ENCODE measurements around the gene METTL21C. TPM values are rescaled to one million over a fixed set of nuclear protein-coding genes. Genes with fewer than 3 reads are reported as not detected.

Gene METTL21C
- total RNA-seq, 1 experiment from 2014 or later, result not detected

GRCh38 chr13:102645701-102646100 lies 49.1 kb downstream of the METTL21C start:
- Histone ChIP-seq H3K9me3 (ENCODE audit: insufficient read depth, low read depth) (no peaks in the 10 kb centered on the region), H4K20me1 (ENCODE audit: insufficient read depth) (no peaks in the 10 kb centered on the region), H3K9me2 (ENCODE audit: insufficient read depth) (no peaks in the 10 kb centered on the region), H3K4me1 (replicated peaks; ENCODE audit: insufficient read depth) (peaks cover 2% of the 10 kb centered on the region; the same call in 1 of the 2 replicates), H3K27me3 (ENCODE audit: insufficient read depth, low read depth) (no peaks in the 10 kb centered on the region), H3K27ac (no peak overlapping the region), H3K4me2 (no peak overlapping the region), H3K4me3 (no peak overlapping the region), H3F3A (ENCODE audit: insufficient read depth, low read depth) (peaks cover 3% of the 10 kb centered on the region; the same call in 1 of the 2 replicates), H3K36me3 (ENCODE audit: low read depth) (peaks cover 37% of the 10 kb centered on the region), H3K79me2 (ENCODE audit: low read depth) (no peaks in the 10 kb centered on the region), H2AFZ (no peak overlapping the region)
- no TSS peak for BruUV-seq (replicated peaks)
- POLR2A ChIA-PET (ENCODE audit: unreplicated experiment), result no interaction called here
- DNase-seq, result no peak
- intact Hi-C loops (cut with micrococcal nuclease; ENCODE audit: unreplicated experiment), result no loop called here
- no peak for TF ChIP-seq CTCF (conservative IDR thresholded peaks at IDR 0.05)
- CTCF ChIA-PET, result no interaction called here

- no peaks in the 10 kb centered on the region for H3F3A ChIP-seq (ENCODE audit: insufficient read depth, low read depth)
- H4K20me1 ChIP-seq (ENCODE audit: insufficient read depth), result no peaks in the 10 kb centered on the region
- TF ChIP-seq EZH2 (IDR thresholded peaks at IDR 0.05; ENCODE audit: low read depth) (no peak), CTCF (conservative IDR thresholded peaks at IDR 0.05) (no peak)
- no peaks in the 10 kb centered on the region for H3K9me2 ChIP-seq (ENCODE audit: insufficient read depth)
- no peak overlapping the region for H3K4me2 ChIP-seq
- intact Hi-C loops (cut with micrococcal nuclease; ENCODE audit: unreplicated experiment), result no loop called here
- no peaks in the 10 kb centered on the region for H3K79me2 ChIP-seq (ENCODE audit: low read depth)
- H3K9me3 ChIP-seq (ENCODE audit: insufficient read depth, low read depth), result no peaks in the 10 kb centered on the region
- no peak overlapping the region for H3K27ac ChIP-seq
- no peak overlapping the region for H3K4me3 ChIP-seq
- no peak overlapping the region for H2AFZ ChIP-seq
- no peaks in the 10 kb centered on the region for H3K4me1 ChIP-seq (replicated peaks; ENCODE audit: insufficient read depth)
- POLR2A ChIA-PET (ENCODE audit: unreplicated experiment), result no interaction called here
- BruUV-seq (replicated peaks), result no TSS peak
- peaks cover 20% of the 10 kb centered on the region for H3K36me3 ChIP-seq (ENCODE audit: low read depth)
- DNase-seq, result no peak
- no peaks in the 10 kb centered on the region for H3K27me3 ChIP-seq (ENCODE audit: insufficient read depth, low read depth)
- CTCF ChIA-PET, result no interaction called here
Measured at GRCh38 chr13:102643656-102644055, 51.2 kb downstream of the METTL21C start.

GRCh38 chr13:102642475-102642874 lies 52.4 kb downstream of the METTL21C start:
- ChIA-PET CTCF (no interaction called here), POLR2A (ENCODE audit: unreplicated experiment) (no interaction called here)
- Histone ChIP-seq H3F3A (ENCODE audit: insufficient read depth, low read depth) (no peaks in the 10 kb centered on the region), H3K4me1 (replicated peaks; ENCODE audit: insufficient read depth) (no peaks in the 10 kb centered on the region), H2AFZ (no peak overlapping the region), H3K9me3 (ENCODE audit: insufficient read depth, low read depth) (no peaks in the 10 kb centered on the region), H3K4me3 (no peak overlapping the region), H3K27me3 (ENCODE audit: insufficient read depth, low read depth) (no peaks in the 10 kb centered on the region), H3K36me3 (ENCODE audit: low read depth) (peaks cover 20% of the 10 kb centered on the region), H3K79me2 (ENCODE audit: low read depth) (no peaks in the 10 kb centered on the region), H3K9me2 (ENCODE audit: insufficient read depth) (no peaks in the 10 kb centered on the region), H4K20me1 (ENCODE audit: insufficient read depth) (no peaks in the 10 kb centered on the region), H3K27ac (no peak overlapping the region), H3K4me2 (no peak overlapping the region)
- TF ChIP-seq EZH2 (IDR thresholded peaks at IDR 0.05; ENCODE audit: low read depth) (no peak), CTCF (conservative IDR thresholded peaks at IDR 0.05) (no peak)
- no TSS peak for BruUV-seq (replicated peaks)
- no peak for DNase-seq
- intact Hi-C loops (cut with micrococcal nuclease; ENCODE audit: unreplicated experiment), result no loop called here
